Brain microvascular endothelial cell (primary cell): ENCODE measurements around the gene RSU1.

ENCODE experiments used
- DNase-seq: peaks from one replicate; pipeline ENCODE4 v3.0.0-alpha.2; 2020
- H3K27ac ChIP-seq: fragments of 250-450 bp; sonication (Bioruptor Pico); 2 replicates; pipeline ENCODE4 v1.5.1; 2020; ENCODE audit warnings: mild to moderate bottlenecking, moderate library complexity
- H3K27me3 ChIP-seq: fragments of 250-450 bp; sonication (Bioruptor Pico); replicated peaks from 2 replicates; pipeline ENCODE4 v1.5.1; 2020; ENCODE audit warnings: mild to moderate bottlenecking
- H3K36me3 ChIP-seq: fragments of 250-450 bp; sonication (Bioruptor Pico); replicated peaks from 2 replicates; pipeline ENCODE4 v1.5.1; 2020; ENCODE audit warnings: mild to moderate bottlenecking
- H3K4me3 ChIP-seq: 2 replicates; pipeline ENCODE4 v1.5.1; 2011; ENCODE audit warnings: low read depth, mild to moderate bottlenecking, control low read depth, low read length, moderate library complexity
- in situ Hi-C: cut with HindIII; loops from 2 replicates; pipeline ENCODE4 v1.10.0; 2017; ENCODE audit warnings: low sequenced_read_pairs, low pct_ligation_motif_present
- TF ChIP-seq, protein P1 (sequence below): IDR thresholded peaks from 2 replicates; pipeline ENCODE4 v1.5.1; 2011; ENCODE audit warnings: low read depth, mild to moderate bottlenecking, moderate library complexity, low read length, control low read depth, inconsistent platforms; ENCODE audit errors: missing control alignments

Gene RSU1

DNA sequence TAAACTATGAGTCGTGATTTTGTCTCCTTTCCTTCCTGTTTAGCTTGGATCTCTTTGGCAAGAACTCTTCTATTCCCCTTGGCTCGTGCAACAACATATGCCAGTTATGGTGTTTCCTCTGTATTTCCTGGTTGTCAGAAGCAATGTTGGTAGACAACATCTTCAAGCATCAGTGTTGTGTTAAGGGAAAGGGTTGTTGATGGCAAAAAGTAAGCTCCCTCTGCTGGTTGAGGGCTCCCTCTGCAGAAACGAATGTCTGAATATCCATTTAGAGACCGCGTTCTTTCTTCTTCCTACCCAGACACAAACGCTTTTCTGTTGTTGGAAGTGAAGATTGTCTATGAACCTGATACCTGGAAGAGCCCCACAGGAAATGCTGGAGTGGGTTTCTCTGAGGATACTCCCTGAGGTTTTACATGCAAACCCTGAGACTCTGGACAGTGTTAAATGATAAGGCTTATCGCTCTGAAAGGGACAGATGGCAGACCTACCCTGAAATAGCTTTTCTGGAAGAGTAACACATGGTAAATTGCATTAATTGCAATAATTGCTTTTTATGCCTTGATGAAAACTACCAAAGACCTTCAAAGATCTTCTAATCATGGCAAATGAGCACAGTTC, 272.0 kb downstream of the RSU1 start:
- H3K27me3 ChIP-seq: no peaks in the 10 kb centered on the region
- H3K27ac ChIP-seq: no peak overlapping the region
- no peak overlapping the region for H3K4me3 ChIP-seq
- no peaks in the 10 kb centered on the region for H3K36me3 ChIP-seq
- TF ChIP-seq, protein P1, sequence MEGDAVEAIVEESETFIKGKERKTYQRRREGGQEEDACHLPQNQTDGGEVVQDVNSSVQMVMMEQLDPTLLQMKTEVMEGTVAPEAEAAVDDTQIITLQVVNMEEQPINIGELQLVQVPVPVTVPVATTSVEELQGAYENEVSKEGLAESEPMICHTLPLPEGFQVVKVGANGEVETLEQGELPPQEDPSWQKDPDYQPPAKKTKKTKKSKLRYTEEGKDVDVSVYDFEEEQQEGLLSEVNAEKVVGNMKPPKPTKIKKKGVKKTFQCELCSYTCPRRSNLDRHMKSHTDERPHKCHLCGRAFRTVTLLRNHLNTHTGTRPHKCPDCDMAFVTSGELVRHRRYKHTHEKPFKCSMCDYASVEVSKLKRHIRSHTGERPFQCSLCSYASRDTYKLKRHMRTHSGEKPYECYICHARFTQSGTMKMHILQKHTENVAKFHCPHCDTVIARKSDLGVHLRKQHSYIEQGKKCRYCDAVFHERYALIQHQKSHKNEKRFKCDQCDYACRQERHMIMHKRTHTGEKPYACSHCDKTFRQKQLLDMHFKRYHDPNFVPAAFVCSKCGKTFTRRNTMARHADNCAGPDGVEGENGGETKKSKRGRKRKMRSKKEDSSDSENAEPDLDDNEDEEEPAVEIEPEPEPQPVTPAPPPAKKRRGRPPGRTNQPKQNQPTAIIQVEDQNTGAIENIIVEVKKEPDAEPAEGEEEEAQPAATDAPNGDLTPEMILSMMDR: peak; percentile 79
- in situ Hi-C loops: no loop called here
- peak; percentile 24 for DNase-seq

DNA sequence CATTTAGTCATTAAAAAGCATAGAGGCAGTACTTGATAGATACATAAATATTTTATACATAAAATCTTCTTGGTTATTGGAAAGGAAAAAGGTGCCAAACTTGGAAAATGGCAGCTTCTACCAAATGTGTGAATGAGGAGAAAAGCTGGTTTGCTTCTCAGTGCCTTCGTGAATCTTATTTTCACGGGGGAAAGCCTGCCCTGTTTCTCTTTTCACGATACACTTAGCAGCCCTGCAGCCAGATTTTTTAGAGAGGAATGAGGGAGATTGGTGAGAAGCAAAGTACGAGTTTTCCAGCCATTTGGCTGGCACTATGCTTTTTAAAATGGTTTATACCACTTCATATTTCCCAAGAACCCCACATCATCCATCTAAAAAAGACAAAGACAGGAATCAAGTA, 272.6 kb downstream of the RSU1 start:
- no peaks in the 10 kb centered on the region for H3K27me3 ChIP-seq
- H3K4me3 ChIP-seq: no peak overlapping the region
- no peak overlapping the region for H3K27ac ChIP-seq
- TF ChIP-seq, protein P1: no peak
- in situ Hi-C loops: no loop called here
- DNase-seq: no peak
- no peaks in the 10 kb centered on the region for H3K36me3 ChIP-seq

- H3K27ac ChIP-seq: no peak overlapping the region
- no peak overlapping the region for H3K4me3 ChIP-seq
- DNase-seq: no peak
- TF ChIP-seq, protein P1: no peak
- H3K36me3 ChIP-seq: no peaks in the 10 kb centered on the region
- in situ Hi-C loops: no loop called here
- no peaks in the 10 kb centered on the region for H3K27me3 ChIP-seq
These were observed 273.1 kb downstream of the RSU1 start for GRCh38 chr10:16544099-16544498.
